Endothelial cell of umbilical vein (primary cell): ENCODE results near the gene DNAJC8. TPM values are rescaled to one million over a fixed set of nuclear protein-coding genes. Genes with fewer than 3 reads are reported as not detected.
A peak's percentile ranks its signal among the peaks of the same experiment; 100 is the strongest.

Source experiments
- BruUV-seq: library from RNA; stranded (reverse); fragments of 400-500 nt; replicated peaks from 2 replicates; lab custom pipeline; 2021; lab: Mats Ljungman, UMichigan
- CTCF ChIA-PET: fragments of 300-600, 350-600 bp; sonication (Branson Sonifier 250); formaldehyde crosslinking; loops from one replicate; lab custom pipeline; 2021; ENCODE audit warnings: antibody characterized with exemption, inconsistent platforms; lab: Charles Lee
- POLR2A ChIA-PET: fragments of 300-600, 350-600 bp; sonication (Branson Sonifier 250); formaldehyde crosslinking; loops from one replicate; lab custom pipeline; 2021; ENCODE audit warnings: antibody characterized with exemption, inconsistent platforms; lab: Charles Lee
- DNase-seq: peaks from one replicate; pipeline ENCODE4 v3.0.0-alpha.2; 2011; ENCODE audit warnings: low read depth, low spot score
- FAIRE-seq: peaks from 2 replicates; lab custom pipeline; 2011; peaks lifted over from hg19 to GRCh38; lab: Jason Lieb, UNC
- H2AFZ ChIP-seq: 2 replicates; pipeline ENCODE4 v1.6.0; 2012; ENCODE audit warnings: low read depth, low read length, control low read depth, inconsistent platforms
- H3K27ac ChIP-seq: 2 replicates; pipeline ENCODE4 v1.5.1; 2011; ENCODE audit warnings: low read depth, mild to moderate bottlenecking, control low read depth, low read length, moderate library complexity; ENCODE audit not compliant: insufficient read depth
- H3K27me3 ChIP-seq, 2 experiments: 2 replicates each; pipeline versions ENCODE4 v1.6.0 to v1.6.1; 2011; ENCODE audit warnings: low read length in 2 of 2, mixed read lengths in 1 of 2; ENCODE audit not compliant: control insufficient read depth in 2 of 2, insufficient read depth in 2 of 2
- H3K36me3 ChIP-seq, 2 experiments: 2 replicates in 1 of 2; 3 replicates in 1 of 2; pipeline ENCODE4 v1.5.1; 2011; ENCODE audit warnings: low read length in 2 of 2, mild to moderate bottlenecking in 1 of 2, moderate library complexity in 1 of 2; ENCODE audit not compliant: control insufficient read depth in 2 of 2, insufficient read depth in 2 of 2; ENCODE audit errors: extremely low read depth in 1 of 2
- H3K4me1 ChIP-seq: 3 replicates; pipeline ENCODE4 v1.5.1; 2011; ENCODE audit warnings: mild to moderate bottlenecking, low read length; ENCODE audit not compliant: control insufficient read depth, insufficient read depth; ENCODE audit errors: extremely low read depth
- H3K4me2 ChIP-seq: 2 replicates; pipeline ENCODE4 v1.6.1; 2011; ENCODE audit warnings: low read length, control low read depth, mixed read lengths; ENCODE audit not compliant: insufficient read depth
- H3K4me3 ChIP-seq, 3 experiments: fragments of 200-600 bp in 1 of 3; sonication (generic), shearing (Covaris generic) in 1 of 3; replicated peaks in 1 of 3; 2 replicates each; pipeline ENCODE4 v1.5.1; 2011 to 2016; ENCODE audit warnings: control low read depth in 3 of 3, low read length in 3 of 3, mild to moderate bottlenecking in 2 of 3, inconsistent platforms in 1 of 3, low read depth in 1 of 3, moderate library complexity in 1 of 3; ENCODE audit not compliant: insufficient read depth in 1 of 3
- H3K79me2 ChIP-seq: 2 replicates; pipeline ENCODE4 v1.6.0; 2012; ENCODE audit warnings: low read length, inconsistent platforms; ENCODE audit not compliant: control insufficient read depth, insufficient read depth
- H3K9ac ChIP-seq: replicated peaks from 2 replicates; pipeline ENCODE3; 2011; ENCODE audit warnings: low read length, control low read depth; ENCODE audit not compliant: insufficient read depth; ENCODE audit errors: extremely low read depth
- H3K9me1 ChIP-seq: replicated peaks from 3 replicates; pipeline ENCODE4 v1.6.0; 2011; ENCODE audit warnings: mild to moderate bottlenecking, low read length; ENCODE audit not compliant: control insufficient read depth, insufficient read depth; ENCODE audit errors: extremely low read depth
- H3K9me3 ChIP-seq: replicated peaks from 2 replicates; pipeline ENCODE4 v1.5.1; 2012; ENCODE audit warnings: low read length, inconsistent platforms; ENCODE audit not compliant: control insufficient read depth, insufficient read depth
- H4K20me1 ChIP-seq: replicated peaks from 2 replicates; pipeline ENCODE3; 2011; ENCODE audit warnings: mild to moderate bottlenecking, low read length; ENCODE audit not compliant: control insufficient read depth, insufficient read depth; ENCODE audit errors: extremely low read depth
- EZH2 ChIP-seq: IDR thresholded peaks from 2 replicates; pipeline ENCODE4 v1.6.1; 2012; ENCODE audit warnings: borderline replicate concordance, low read depth, mild to moderate bottlenecking, moderate library complexity, low read length, inconsistent platforms; ENCODE audit not compliant: severe bottlenecking
- FOS ChIP-seq: IDR thresholded peaks from 2 replicates; pipeline ENCODE4 v1.6.1; 2011; ENCODE audit warnings: mild to moderate bottlenecking, low read length, moderate library complexity, borderline replicate concordance; ENCODE audit not compliant: insufficient read depth
- MYC ChIP-seq: IDR thresholded peaks from one replicate; pipeline ENCODE4 v1.6.1; 2011; ENCODE audit warnings: mild to moderate bottlenecking, low read depth, low read length
- dilution Hi-C: fragments of 300-500 bp; cut with MboI; formaldehyde crosslinking; loops from one replicate; pipeline ENCODE4 v1.15.0; 2019; ENCODE audit warnings: low sequenced_read_pairs; ENCODE audit not compliant: extremely low pct_ligation_motif_present
- intact Hi-C: fragments of 100-400 bp; cut with micrococcal nuclease; formaldehyde crosslinking; loops from one replicate; pipeline ENCODE4 v1.10.0; 2022
- polyA plus RNA-seq, 4 experiments: library from polyadenylated mRNA; depleted of rRNA in 3 of 4; stranded (reverse) in 3 of 4; unstranded in 1 of 4; fragments of >200 nt; gene quantifications; 2 replicates each; pipeline versions ENCODE4 v1.2.1 to v1.2.3, GENCODE V29; 2011 to 2012; ENCODE audit warnings: missing spikeins in 1 of 4
- total RNA-seq: library from RNA; stranded (reverse); gene quantifications from 2 replicates; pipeline ENCODE4 v1.2.3, GENCODE V29; 2021
- TF ChIP-seq, protein P1 (sequence below), 2 donors: IDR thresholded peaks; 1 replicate in 1 of 2; 2 replicates in 1 of 2; pipeline ENCODE4 v1.5.1; 2011; ENCODE audit warnings: low read length in 2 of 2, mild to moderate bottlenecking in 2 of 2, moderate library complexity in 2 of 2, control low read depth in 1 of 2, inconsistent platforms in 1 of 2, low read depth in 1 of 2; ENCODE audit not compliant: insufficient read depth in 1 of 2; ENCODE audit errors: extremely low read depth in 1 of 2

The DNAJC8 gene
- total and polyA plus RNA-seq, 2 donors (not counting 3 experiments of a cell fraction or from before 2014, with no cell fraction given), result 71.0 to 106 TPM

DNA sequence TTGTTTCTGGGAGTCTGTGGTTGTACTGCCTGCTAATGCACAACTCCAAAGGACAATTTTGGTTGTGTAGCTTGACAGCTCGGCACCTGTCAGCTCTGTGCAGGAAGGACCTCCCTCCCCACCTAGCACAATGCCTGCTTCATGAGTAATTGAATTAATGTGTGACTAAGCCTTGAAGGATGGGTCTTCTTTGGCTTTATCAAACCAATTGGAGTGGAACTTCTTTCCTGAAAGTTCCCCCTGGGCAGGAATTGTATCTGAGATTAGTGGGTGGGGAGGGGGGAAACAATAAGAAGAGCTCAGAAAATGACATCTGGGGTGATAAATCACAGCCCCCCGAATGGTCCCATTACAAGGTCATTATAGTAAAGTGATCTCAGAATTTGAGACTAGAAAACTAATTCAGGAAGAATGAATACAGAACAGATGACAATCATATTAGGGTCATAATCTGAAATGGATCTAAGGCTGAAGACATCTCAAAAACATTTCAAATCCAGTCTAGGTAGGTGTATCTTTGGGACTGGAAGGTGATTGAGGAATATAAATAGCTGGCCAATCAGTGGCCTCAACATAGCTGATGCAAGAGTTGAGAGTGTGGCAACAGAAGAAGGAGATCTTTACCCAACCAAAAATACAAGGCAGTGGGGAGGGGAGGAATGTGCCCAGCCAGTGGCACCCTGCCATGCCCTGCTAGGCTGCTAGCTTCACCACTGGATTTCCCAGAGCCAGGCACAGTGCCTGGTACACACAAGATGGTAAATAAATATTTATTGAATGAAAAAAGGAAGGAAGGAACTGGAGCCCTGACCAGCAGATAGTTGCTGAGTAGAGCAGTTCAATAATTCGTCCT, 16.4 kb upstream of the DNAJC8 start:
- no peak for TF ChIP-seq MYC
- TF ChIP-seq FOS, result peak; percentile 49
- no peak for TF ChIP-seq EZH2
- Histone ChIP-seq H3K36me3 (no peaks in the 10 kb centered on the region), H3K27ac (no peak overlapping the region), H2AFZ (no peak overlapping the region), H3K27me3 (no peaks in the 10 kb centered on the region), H3K79me2 (peaks cover 2% of the 10 kb centered on the region), H3K4me2 (peak overlapping the region; percentile 62), H4K20me1 (no peaks in the 10 kb centered on the region), H3K9me3 (no peaks in the 10 kb centered on the region), H3K9ac (no peak overlapping the region), H3K4me1 (peaks cover 20% of the 10 kb centered on the region), H3K9me1 (no peaks in the 10 kb centered on the region), H3K4me3 (peak overlapping the region in 1 of 3 experiments; percentile 10)
- CTCF ChIA-PET, result interaction anchor here (0.7 to 3.6 kb wide), 48 partner anchors 10 to 628 kb away, joined by 3 to 83 read pairs (median 6); partner anchors contain the start of genes ATP5IF1, EYA3, MED18 and PHACTR4
- DNase-seq, result no peak
- dilution Hi-C loops (no loop called here), intact Hi-C loops (loop anchor here (1.0 to 2.0 kb wide), 4 partner anchors 80 to 628 kb away; partner anchors contain the start of gene MED18)
- no TSS peak for BruUV-seq
- no peak for FAIRE-seq
- POLR2A ChIA-PET, result interaction anchor here (0.8 to 2.3 kb wide), 8 partner anchors 9 to 394 kb away, joined by 3 to 13 read pairs (median 4); partner anchors contain the start of genes ATP5IF1, MED18, SESN2 and TAF12

DNA sequence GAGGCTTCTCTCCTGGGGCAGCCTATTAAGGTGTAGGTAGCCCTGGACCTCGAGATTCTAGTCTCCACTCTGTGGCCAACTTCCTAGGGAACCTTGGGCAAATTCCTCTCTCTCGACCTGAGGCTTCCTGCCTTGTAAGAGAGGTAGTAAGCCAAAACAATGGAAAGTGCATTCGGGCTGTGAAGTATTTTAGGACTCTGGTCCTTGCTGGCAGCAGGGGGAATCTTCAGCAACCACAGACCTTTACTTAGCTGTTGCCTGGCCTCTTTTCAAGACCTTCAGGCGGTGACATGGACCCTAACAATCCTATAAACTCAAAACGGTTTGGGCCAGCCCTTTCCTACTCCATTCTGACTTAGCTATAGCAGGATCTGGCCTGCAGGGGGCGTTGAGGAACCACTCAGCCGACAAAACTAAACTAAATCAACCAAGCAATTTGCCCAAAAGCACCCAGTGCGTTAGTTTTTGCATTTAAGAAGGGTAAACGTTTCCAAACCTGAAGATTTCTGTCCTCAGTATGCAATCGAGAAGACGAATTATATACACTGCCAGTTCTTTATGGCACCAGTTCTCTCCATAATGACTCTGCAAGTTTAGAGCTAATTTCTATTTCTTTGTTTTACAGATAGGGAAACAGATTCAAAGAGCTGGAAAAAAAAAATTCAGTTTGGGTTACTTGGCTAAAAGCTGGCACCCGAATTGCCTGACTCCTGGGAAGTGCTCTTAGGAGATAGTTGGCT, 15.6 kb upstream of the DNAJC8 start:
- peak overlapping the region; percentile 13 for H3K9ac ChIP-seq
- H3K4me3 ChIP-seq, result peak overlapping the region in 1 of 3 experiments; percentile 10
- peak overlapping the region; percentile 22 for H3K27ac ChIP-seq
- no TSS peak for BruUV-seq
- ChIA-PET CTCF (interaction anchor here (0.6 to 3.6 kb wide), 48 partner anchors 11 to 629 kb away, joined by 3 to 83 read pairs (median 6); partner anchors contain the start of genes ATP5IF1, EYA3, MED18 and PHACTR4), POLR2A (interaction anchor here (0.8 to 2.3 kb wide), 9 partner anchors 10 to 394 kb away, joined by 3 to 13 read pairs (median 3); partner anchors contain the start of genes ATP5IF1, MED18, RCC1 and SESN2)
- H3K27me3 ChIP-seq, result no peaks in the 10 kb centered on the region
- H3K79me2 ChIP-seq, result peaks cover 2% of the 10 kb centered on the region
- H3K4me1 ChIP-seq, result peaks cover 25% of the 10 kb centered on the region
- H2AFZ ChIP-seq, result peak overlapping the region; percentile 98
- intact Hi-C loops (loop anchor here (1.0 to 2.0 kb wide), 8 partner anchors 11 to 628 kb away; partner anchors contain the start of genes MED18 and SESN2), dilution Hi-C loops (no loop called here)
- DNase-seq (peak; percentile 85), FAIRE-seq (peak; percentile 87)
- no peaks in the 10 kb centered on the region for H3K9me3 ChIP-seq
- H3K36me3 ChIP-seq, result no peaks in the 10 kb centered on the region
- H3K4me2 ChIP-seq, result peak overlapping the region; percentile 62
- no peaks in the 10 kb centered on the region for H4K20me1 ChIP-seq
- TF ChIP-seq, protein P1, sequence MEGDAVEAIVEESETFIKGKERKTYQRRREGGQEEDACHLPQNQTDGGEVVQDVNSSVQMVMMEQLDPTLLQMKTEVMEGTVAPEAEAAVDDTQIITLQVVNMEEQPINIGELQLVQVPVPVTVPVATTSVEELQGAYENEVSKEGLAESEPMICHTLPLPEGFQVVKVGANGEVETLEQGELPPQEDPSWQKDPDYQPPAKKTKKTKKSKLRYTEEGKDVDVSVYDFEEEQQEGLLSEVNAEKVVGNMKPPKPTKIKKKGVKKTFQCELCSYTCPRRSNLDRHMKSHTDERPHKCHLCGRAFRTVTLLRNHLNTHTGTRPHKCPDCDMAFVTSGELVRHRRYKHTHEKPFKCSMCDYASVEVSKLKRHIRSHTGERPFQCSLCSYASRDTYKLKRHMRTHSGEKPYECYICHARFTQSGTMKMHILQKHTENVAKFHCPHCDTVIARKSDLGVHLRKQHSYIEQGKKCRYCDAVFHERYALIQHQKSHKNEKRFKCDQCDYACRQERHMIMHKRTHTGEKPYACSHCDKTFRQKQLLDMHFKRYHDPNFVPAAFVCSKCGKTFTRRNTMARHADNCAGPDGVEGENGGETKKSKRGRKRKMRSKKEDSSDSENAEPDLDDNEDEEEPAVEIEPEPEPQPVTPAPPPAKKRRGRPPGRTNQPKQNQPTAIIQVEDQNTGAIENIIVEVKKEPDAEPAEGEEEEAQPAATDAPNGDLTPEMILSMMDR (IDR thresholded peaks at IDR 0.05; ENCODE audit: extremely low read depth in 1 of 2, insufficient read depth in 1 of 2, low read depth in 1 of 2, low read length in 2 of 2), result peak; percentile 91 to 96
- TF ChIP-seq EZH2 (no peak), MYC (no peak)
- no peaks in the 10 kb centered on the region for H3K9me1 ChIP-seq
